Measurements from ENCODE around the gene SCD. TPM values are rescaled to one million over a fixed set of nuclear protein-coding genes. Genes with fewer than 3 reads are reported as not detected.

Gene SCD
- total and polyA plus RNA-seq, 9 of the 15 experiments (the other 6 are each of a cell fraction or from before 2014, with no cell fraction given), result 114 to 486 (median 188) TPM

DNA sequence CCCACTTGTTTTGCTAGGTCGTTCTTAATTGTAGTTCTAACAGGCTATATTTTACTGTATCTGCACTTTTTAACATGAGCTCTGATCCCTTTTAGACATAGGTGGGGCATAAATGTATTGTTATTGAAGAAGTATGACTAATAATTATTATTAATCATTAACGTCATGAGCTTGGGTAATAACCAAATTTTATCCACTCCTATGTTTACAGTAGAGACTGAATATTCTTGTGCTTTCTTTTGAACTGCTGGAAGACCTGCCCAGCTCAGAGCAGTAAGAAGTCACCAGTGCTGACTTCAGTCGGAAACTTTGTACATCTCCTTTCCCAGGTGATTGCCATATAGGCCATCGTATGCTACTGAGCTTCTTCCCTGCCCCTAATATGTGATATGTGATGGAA is 35.7 kb upstream of the SCD start:
- WGBS (ENCODE audit: insufficient coverage, low coverage, missing lambda C conversion rate), result 2% methylated on average over 4 of the region's 4 CpGs
- Histone ChIP-seq H2AFZ (ENCODE audit: low read depth, low read length) (no peak overlapping the region), H3K4me2 (ENCODE audit: insufficient read depth, low read length) (no peak overlapping the region), H3K79me2 (ENCODE audit: control insufficient read depth, insufficient read depth, low read length) (no peaks in the 10 kb centered on the region), H4K20me1 (replicated peaks; ENCODE audit: control insufficient read depth, insufficient read depth, low read length) (no peaks in the 10 kb centered on the region), H3K4me3 (no peak overlapping the region), H3K9me1 (ENCODE audit: control insufficient read depth, insufficient read depth, low read length) (no peaks in the 10 kb centered on the region), H3K27me3 (ENCODE audit: control insufficient read depth in 2 of 2, insufficient read depth in 2 of 2, low read length in 2 of 2) (peaks cover 4 to 12% of the 10 kb centered on the region in 2 experiments; a peak in 4 of 5 replicates), H3K36me3 (ENCODE audit: control insufficient read depth, insufficient read depth, low read length) (no peaks in the 10 kb centered on the region), H3K4me1 (replicated peaks in 1 of 2; ENCODE audit: control insufficient read depth in 2 of 2, insufficient read depth in 2 of 2, low read length in 2 of 2) (no peaks in the 10 kb centered on the region; a peak in 1 of 5 replicates), H3K9ac (ENCODE audit: insufficient read depth in 1 of 2, low read depth in 2 of 2, low read length in 2 of 2) (no peak overlapping the region), H3K9me3 (replicated peaks; ENCODE audit: control insufficient read depth, insufficient read depth, low read depth, low read length) (no peaks in the 10 kb centered on the region), H3K27ac (ENCODE audit: extremely low read depth, low read depth, low read length) (no peak overlapping the region)
- ChIA-PET CTCF (ENCODE audit: low intra/inter-chr PET ratio) (no interaction called here), POLR2A (interaction anchor here (0.6 kb wide), 1 partner anchor 215 kb away, joined by 3 read pairs; no protein-coding TSS in a partner anchor)
- no peak for ATAC-seq
- DNase-seq (ENCODE audit: extremely low read depth in 1 of 4, low spot score in 3 of 4), result no peak
- FAIRE-seq, result no peak
- intact Hi-C loops (cut with micrococcal nuclease) (no loop called here), in situ Hi-C loops (cut with MboI) (no loop called here)
- TF ChIP-seq ZNF589 (CRISPR knock-in tag; IDR thresholded peaks at IDR 0.05; ENCODE audit: low read depth) (no peak), NEUROD1 (IDR thresholded peaks at IDR 0.05; ENCODE audit: borderline replicate concordance, low read depth, low read length, partially characterized antibody) (no peak), RCOR1 (IDR thresholded peaks at IDR 0.05; ENCODE audit: borderline replicate concordance in 1 of 2, low read depth in 2 of 2, low read length in 2 of 2) (no peak), EGR1 (conservative IDR thresholded peaks at IDR 0.05) (no peak), CBX5 (IDR thresholded peaks at IDR 0.05; ENCODE audit: borderline replicate concordance, low read depth) (no peak), CHD1 (IDR thresholded peaks at IDR 0.05; ENCODE audit: low read length) (no peak), MAFF (IDR thresholded peaks at IDR 0.05; ENCODE audit: low read length) (no peak), RBBP5 (IDR thresholded peaks at IDR 0.05; ENCODE audit: borderline replicate concordance, insufficient read depth, low read length, poor library complexity, severe bottlenecking) (no peak), NRF1 (conservative IDR thresholded peaks at IDR 0.05 in 1 of 2, IDR thresholded peaks at IDR 0.05 in 1 of 2) (no peak)
- TF ChIP-seq, protein P1, sequence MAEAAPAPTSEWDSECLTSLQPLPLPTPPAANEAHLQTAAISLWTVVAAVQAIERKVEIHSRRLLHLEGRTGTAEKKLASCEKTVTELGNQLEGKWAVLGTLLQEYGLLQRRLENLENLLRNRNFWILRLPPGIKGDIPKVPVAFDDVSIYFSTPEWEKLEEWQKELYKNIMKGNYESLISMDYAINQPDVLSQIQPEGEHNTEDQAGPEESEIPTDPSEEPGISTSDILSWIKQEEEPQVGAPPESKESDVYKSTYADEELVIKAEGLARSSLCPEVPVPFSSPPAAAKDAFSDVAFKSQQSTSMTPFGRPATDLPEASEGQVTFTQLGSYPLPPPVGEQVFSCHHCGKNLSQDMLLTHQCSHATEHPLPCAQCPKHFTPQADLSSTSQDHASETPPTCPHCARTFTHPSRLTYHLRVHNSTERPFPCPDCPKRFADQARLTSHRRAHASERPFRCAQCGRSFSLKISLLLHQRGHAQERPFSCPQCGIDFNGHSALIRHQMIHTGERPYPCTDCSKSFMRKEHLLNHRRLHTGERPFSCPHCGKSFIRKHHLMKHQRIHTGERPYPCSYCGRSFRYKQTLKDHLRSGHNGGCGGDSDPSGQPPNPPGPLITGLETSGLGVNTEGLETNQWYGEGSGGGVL (CRISPR knock-in tag; IDR thresholded peaks at IDR 0.05), result no peak
- BruUV-seq (replicated peaks), result no TSS peak
